ENCODE data around the gene TMEM168.
"Not testable (repeated sequence)": the region's sequence is repeated elsewhere in the genome, so short reads cannot be mapped to it uniquely, and the experiment has no call there.

- not testable (repeated sequence) for TF ChIP-seq CTCF, POLR2AphosphoS5 (IDR thresholded peaks at IDR 0.05)
Observed at GRCh38 chr7:112796552-112796951, 6.4 kb upstream of the TMEM168 start.
